Measurements from ENCODE around the gene NUDT2.

The NUDT2 gene

DNA sequence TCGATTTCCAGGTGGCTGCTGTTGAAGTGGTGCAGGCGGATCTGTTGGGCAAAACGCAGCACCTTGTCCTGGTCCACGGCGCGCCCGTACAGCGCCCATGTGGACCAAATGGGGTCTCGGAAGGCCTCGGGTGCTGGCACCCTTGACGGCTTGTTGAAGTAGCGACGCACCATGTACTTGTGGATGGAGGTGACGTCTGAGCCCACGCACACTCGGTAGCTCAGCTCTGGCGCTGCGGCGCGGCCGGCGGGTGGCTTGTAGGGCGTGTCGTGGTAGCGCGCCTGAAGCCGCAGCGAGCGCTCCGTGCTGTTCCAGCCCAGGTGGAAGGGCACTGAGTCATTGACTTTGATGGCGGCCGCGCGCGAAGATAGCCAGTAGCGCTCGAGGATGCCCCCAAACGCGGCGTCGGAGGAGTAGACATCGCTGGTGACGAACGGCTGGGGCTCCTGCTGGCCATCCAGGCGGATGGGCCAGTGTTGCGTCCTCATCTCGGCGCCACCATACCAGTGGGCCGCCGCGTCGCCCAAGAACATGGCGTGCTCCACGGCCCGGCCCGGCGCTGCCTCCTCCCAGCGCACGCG is 42.6 kb downstream of the NUDT2 start:
- no peak for DNase-seq

DNA sequence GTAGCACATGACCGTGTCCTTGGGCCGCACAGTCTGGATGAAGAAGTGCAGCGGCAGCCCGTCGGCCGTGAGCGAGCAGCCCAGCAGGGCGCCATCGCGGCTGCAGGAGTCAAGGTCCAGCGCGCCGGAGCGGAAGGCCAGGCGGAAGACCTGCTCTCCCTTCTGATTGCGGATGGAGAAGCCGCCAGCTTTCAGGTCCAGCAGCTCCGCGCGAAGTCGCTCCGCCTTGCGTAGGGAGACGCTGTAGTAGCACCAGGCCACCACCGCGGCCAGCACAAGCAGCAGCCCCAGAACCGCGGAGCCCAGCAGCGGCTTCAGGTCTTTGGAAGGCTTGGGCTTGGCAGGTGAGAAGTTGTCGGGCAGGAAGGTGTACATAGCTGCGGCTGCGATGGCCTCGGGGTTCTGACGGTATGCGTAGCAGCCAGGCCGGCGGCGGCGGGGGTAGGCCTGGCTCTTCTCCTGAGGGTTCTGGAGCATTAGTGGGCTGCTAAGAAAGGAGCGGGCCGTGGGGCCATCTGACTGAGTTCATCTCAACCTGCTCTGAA is 43.2 kb downstream of the NUDT2 start:
- DNase-seq, result no peak

- no peak for DNase-seq
Measured at GRCh38 chr9:34373749-34374148, 44.4 kb downstream of the NUDT2 start.

DNA sequence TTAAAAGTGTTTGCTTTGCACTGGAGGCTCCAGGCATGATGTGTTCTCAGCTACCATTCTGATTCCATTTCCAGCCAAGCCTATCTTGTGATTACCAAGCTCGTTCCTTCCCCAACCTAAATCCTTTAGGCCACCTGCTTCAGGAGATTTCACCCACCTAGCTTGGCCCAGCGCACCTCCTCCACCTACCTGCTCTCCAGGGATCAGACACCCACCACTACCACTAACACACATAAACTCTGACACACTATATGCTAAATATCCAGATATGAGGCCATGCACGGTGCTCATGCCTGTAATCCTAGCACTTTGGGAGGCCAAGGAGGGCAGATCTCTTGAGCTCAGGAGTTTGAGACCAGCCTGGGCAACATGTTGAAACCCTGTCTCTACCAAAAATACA is 45.0 kb downstream of the NUDT2 start:
- no peak for DNase-seq

DNA sequence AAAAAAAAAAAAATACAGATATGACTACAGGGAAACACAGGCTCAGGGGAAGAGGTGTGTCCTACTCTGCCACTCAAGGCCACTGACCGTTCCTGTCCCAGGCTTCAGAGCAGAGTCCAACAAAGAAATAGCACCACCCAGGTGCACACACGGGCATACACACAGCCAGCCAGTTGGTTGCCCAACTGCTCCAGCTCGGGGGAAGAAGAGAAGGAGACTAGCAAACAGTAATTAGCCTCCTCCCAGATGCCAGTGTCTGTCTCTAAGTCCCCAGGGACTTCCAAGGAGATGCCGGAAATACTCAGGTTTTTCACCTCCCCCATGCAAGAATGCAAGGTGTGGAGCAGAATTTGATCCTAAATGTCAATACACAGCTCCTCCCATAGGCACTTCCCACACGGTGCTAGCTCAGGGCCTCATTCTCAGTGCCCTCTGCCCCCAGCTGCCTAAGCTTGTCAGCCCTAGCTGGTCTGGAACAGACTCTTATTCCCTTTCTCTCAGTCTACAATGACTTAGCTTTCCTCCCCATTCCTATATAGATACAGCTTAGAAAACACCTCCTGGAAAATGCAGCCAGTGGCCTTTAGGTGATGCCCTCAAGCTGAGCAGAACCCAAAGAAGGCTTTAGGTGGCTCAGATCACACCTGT is 45.7 kb downstream of the NUDT2 start:
- DNase-seq, result peak; percentile 48

DNA sequence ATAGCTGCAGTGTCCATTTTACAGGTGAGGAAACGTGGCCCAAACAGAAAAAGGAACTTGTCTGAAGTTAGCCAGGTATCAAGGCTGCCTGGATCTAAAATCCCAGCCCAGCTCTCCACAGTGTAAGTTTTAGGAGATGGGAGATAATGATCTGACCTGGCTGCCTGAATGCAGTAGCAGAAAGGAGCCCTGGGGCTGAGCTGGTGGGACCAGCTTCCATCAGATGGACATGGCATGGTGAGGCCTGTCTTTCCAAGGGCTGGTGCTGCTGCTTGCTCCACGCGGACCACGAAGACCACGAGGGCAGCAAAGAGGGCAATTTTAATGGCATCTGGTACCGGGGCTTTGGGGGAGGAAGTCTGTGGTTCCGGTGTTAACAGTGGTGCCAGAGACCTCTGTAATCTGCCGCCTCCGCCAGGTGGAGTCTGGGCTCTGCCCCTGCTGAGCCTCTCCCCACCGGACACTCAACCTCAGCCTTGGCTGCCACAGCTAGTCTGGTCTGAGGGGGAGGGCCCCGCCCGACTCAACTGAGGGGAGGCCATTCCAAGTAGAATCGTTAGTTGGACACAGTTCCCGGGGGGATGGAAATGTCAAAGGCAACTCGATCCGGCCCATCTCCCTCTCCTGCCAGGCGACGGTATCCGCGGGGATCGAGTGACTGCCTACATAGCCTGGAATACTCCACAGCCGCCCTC is 46.7 kb downstream of the NUDT2 start:
- no peak for DNase-seq

DNA sequence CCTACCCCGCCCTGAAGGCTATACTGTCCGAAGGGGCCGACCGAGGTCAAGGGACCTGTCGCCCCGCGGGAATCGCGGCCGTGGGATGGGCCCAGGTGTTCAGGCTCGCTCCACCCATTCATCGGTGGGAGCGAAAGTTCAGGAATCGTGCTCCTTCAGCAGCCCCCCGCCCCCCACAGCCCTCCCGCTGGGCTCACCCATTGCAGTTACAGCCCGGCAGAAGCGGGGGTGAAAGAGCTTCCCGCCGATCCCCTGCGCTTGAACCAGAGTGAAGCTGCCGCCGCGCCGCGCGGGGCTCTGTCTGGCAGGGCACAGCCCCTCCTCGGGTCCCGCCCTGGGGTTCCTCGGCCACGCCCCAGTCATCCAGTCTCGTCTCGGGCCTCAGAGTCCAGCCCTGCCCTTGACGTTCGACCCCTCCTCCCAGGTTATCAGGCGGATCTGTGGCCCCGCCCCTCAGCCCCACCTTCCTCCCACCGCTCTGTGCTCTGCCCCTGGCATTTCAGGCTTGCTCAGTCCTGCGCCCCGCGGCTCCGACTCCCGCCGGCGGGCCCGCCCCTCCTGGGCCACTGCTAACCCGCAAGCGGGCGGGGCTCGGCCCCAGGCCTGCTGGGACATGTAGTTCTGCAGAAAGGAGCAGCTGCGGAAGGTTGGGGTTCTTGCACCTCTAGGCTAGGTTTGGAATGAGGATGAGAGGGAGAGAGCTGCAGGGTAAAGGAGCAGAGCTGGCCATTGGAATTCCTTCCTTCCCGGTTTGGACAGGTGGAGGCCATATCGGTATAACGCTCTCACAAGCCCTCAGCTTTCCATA is 47.4 kb downstream of the NUDT2 start, which contains the start of gene MYORG:
Gene MYORG, minus strand, starts transcription at position 303 of the 808 bp plus-strand sequence. CDS start 3,955 bp downstream, outside the sequence.
- DNase-seq, result peak; percentile 67

DNA sequence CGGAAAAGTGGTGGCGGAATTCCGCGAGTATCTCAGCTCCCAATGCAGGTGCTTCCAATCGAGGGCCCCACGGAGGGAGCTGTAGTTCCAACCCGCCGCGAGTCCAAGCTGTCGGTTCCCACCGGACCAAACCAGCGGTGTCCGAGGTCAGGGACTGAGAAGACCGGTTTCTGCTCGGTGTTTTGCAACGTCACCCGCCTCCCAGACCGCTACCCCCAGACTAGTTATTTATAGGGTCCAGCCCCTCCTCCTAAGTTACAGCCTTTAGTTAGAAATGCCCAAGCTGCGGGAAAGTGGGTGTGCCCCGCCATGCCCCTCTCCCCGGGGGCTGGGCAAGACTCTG is 48.0 kb downstream of the NUDT2 start:
- no peak for DNase-seq

- DNase-seq, result no peak
Measured at GRCh38 chr9:34378376-34379060, 49.1 kb downstream of the NUDT2 start.

GRCh38 chr9:34379334-34380033 is 50.1 kb downstream of the NUDT2 start:
- DNase-seq, result peak; percentile 42

DNA sequence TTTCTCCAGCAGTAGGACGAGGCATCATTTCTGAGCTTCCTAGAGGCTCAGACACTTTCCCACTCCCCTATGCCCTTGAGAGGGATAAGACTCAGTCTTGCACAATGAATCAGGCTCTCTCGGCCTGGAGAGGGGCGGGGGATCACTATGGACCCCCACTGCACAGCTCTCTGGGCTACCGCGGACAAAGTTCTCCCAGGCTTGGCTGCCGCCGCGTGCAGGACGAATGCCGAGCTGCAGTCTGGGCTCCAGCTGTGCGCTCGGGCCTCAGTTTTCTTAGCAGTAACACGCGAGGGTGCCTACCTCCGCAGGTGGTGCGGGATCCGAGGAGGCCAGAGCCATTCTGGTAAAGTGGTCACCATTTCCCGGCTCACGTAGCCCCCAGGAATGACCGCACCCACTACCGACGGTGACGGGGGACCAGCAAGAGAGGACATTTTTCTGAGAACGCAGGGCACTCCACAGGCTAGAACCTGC is 50.7 kb downstream of the NUDT2 start:
- no peak for DNase-seq

DNA sequence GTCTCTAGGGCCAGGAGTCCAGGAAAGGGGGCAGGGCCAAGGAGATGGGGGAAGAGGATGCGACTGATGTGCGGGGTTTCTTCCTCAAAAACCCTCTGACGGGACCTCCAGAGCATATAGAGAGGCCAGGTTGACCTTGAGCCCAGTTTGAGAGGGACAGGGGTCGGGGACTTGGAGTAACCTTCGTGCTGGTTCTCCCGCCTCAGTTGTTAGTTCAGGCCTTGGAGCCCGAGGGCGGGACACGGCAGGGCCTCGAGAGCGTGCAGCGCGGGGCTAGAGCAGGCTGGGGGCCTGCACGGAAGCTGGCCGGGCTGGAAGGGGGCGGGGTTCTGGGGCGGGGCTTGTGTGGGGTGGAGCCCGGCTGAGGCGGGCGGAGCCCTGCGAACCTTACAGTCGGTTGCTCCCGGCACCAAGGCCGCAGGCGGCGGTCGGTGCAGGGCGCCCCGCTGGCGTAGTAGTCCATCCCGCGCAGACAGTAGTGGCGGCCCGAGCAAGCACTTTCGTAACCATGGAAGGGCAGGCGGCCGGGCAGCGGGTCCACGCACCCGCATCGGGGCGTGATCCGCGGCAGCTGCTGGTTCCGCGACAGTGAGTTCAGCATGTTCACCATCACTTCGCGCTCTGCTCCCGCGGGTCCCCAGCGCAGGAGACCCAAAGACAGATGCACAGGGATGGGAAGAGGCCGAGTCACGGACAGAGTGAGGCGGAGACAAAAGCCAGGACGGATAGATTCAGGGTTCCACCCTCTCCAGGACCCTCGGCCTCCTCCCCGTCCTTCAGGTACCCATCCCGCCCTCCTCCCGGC is 51.3 kb downstream of the NUDT2 start:
- DNase-seq, result no peak

- no peak for DNase-seq
Measured at GRCh38 chr9:34381323-34381722, 52.0 kb downstream of the NUDT2 start.

DNA sequence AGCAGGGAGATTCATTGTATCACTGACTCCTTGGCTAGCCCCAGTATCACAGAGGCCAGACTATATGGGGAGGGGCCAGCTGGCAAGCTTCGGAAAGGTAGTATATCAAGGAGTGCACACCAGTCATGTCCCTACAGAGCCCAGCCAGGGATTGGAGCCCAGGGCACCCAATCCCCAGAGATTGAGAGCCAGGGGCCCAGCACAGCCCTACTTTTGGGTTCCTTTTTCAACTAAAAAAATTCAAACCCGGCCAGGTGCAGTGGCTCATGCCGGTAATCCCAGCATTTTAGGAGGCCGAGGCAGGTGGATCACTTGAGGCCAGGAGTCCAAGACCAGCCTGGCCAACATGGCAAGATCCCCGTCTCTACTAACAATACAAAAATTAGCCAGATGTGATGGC is 52.7 kb downstream of the NUDT2 start:
- DNase-seq, result no peak

- no peak for DNase-seq
Measured at GRCh38 chr9:34382879-34383278, 53.5 kb downstream of the NUDT2 start.

GRCh38 chr9:34383904-34384303 is 54.5 kb downstream of the NUDT2 start:
- no peak for DNase-seq

GRCh38 chr9:34384368-34385165 is 55.2 kb downstream of the NUDT2 start:
- no peak for DNase-seq

- DNase-seq, result no peak
Measured at GRCh38 chr9:34385561-34386230, 56.3 kb downstream of the NUDT2 start.

DNA sequence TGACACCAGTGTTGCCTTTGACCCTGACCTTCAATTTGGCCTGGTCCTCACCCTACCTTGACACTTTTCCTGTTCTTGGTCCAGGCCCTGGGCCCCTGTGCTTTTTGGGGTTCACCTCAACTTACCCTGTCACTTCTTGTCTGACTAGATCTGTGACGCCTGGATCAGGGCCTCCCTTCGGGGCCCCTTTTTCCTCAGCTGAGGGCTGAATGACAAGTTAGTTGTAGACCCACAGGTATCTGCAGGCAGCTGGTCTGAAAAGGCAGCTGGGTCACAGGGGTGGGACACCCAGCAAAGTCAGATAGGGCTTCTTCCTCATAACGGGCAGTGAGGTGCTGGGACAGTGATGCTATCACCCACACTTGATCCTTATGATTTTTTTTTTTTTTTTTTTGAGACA is 57.3 kb downstream of the NUDT2 start:
- DNase-seq, result no peak

GRCh38 chr9:34387239-34387638 is 57.9 kb downstream of the NUDT2 start:
- DNase-seq, result no peak

Measured in NCI-H187 treated with DMSO at 0.1 percent for 48 hours (cell line).